Fibroblast of gingiva (primary cell): ENCODE data around the gene IFRD1.

Experiments
- DNase-seq: peaks from one replicate; pipeline ENCODE4 v3.0.0-alpha.2; 2011; ENCODE audit warnings: low read depth

IFRD1 gene, protein sequence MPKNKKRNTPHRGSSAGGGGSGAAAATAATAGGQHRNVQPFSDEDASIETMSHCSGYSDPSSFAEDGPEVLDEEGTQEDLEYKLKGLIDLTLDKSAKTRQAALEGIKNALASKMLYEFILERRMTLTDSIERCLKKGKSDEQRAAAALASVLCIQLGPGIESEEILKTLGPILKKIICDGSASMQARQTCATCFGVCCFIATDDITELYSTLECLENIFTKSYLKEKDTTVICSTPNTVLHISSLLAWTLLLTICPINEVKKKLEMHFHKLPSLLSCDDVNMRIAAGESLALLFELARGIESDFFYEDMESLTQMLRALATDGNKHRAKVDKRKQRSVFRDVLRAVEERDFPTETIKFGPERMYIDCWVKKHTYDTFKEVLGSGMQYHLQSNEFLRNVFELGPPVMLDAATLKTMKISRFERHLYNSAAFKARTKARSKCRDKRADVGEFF

DNA sequence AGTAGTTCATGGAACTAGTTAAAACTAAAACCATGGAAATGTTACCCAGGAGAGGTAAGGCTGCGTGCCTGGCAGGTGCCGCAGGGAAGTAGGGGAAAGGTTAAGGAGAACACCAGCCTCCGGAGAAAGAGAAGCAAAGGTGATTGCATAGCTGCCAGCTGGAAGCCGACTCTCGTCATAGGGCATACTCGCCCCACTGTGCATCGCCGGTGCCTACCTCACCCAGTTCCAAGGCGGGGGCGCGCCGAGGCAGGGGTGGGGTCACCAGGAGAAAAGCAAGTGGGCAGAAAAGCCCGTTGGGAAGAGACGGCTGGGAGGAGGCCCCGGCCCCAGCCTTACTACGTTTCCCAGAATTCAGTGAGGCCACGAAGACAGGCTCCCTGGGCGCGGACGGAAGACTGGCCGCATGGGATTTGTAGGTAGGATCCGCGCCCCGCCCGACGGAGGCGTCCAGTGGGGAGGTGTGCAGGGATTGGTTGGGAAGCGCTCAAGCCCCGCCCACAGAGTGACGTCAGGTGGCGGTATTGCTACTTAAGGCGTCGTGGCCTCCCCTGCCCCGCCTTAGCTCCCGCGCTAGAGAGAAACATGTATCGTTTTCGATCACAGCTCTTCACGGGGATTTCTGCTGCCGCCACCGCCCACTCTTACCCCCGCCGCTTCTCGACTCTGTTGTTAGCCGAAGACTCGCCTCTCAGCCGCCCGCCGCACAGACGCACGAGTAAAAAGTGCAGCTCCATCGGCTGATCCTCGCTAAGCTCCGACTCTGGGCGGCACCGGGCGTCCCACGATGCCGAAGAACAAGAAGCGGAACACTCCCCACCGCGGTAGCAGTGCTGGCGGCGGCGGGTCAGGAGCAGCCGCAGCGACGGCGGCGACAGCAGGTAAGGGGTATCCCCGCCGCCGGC is at the start of gene IFRD1:
Gene IFRD1 (plus strand): TSS at position 559 of the 905 bp plus-strand sequence. CDS start 229 bp downstream, at position 788.
- DNase-seq: peak; percentile 98

- no peak for DNase-seq
These were observed 45.9 kb upstream of the IFRD1 start for GRCh38 chr7:112404321-112404720.

DNA sequence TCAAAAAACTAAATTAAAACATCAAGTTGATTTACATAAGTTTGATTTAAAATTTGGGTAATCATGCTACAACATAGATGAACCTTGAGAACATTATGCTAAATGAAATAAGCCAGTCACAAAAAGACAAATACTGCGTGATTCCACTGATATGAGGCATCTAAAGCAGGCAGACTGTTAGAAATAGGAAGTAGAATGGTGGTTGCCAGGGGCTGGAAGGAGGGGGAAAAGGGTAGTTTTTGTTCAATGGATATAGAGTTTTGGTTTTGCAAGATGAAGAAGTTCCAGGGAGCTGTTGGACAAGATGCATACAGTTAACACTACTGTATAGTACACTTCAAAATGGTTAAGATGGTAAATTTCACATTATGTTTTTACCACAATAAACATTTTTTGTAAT is 45.0 kb upstream of the IFRD1 start:
- DNase-seq: no peak

- peak; percentile 68 for DNase-seq
These were observed 43.0 kb upstream of the IFRD1 start for GRCh38 chr7:112407261-112407660.

DNA sequence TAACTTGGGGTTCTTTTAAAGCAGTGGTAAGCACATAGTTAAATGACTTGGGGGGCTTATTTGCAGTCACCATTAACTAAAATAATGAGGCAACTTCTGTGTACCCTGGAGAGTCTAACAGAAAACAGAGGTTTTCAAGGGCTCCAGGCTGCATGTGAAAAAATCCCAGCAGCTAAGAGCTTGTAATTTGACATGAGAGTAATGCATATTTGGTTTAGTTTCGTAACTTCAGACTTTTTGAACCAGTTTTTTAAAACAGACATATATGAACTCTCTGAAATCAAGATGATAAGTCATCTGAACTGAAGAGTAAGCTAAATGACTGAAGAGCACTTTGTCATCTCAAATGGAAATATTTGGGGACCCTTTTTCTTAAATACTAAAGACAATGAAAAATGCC is 40.2 kb upstream of the IFRD1 start:
- peak; percentile 50 for DNase-seq

GRCh38 chr7:112411186-112411795 is 39.0 kb upstream of the IFRD1 start:
- DNase-seq: peak; percentile 58

DNA sequence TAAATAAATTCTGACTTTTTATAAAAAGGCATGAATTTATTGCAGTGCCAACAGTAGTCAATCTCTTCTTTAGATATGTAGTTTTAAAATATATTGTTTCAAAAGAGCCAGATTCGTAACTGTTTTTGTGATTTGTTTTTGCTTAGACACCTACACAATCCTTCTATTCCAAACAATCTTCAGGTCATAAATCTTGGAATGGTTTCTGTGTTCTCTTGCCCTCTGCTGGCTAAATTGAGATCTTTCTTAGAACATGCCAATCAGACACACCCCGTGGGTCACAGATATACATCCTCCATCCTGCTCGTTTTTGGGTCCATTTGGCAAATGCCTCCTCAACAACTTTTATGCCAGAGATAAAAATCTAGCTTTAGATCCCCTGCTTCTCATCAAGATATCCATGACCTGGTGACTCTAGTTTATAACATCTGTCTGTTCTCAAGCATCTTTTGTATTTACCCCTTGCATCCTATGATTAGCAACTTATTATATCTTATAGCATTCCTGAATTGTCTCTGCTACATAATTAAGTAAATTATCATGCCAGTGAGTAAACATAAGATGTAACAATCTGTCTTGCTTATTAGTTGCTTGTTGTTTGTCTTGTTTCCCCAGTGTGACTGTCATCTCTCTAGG is 35.3 kb upstream of the IFRD1 start:
- peak; percentile 38 for DNase-seq

DNA sequence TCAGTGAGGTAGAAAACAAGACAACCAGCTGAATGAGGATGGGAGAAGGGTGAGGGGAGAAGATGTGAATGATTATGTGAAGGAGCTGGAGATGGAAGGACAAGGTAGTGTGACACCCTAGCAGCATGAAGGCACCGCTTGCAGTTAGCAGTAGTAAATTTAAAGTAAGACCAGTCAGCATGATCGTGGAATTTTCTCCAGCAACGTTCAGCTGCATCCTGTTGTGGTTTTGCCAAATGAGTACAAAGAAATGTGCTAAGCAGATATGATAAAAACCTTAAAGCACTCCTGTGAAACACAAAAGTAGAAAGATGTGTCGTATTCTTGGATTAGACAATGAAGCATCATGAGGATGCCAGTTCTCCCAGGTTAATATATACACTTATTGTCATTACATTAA is 34.1 kb upstream of the IFRD1 start:
- DNase-seq: no peak

DNA sequence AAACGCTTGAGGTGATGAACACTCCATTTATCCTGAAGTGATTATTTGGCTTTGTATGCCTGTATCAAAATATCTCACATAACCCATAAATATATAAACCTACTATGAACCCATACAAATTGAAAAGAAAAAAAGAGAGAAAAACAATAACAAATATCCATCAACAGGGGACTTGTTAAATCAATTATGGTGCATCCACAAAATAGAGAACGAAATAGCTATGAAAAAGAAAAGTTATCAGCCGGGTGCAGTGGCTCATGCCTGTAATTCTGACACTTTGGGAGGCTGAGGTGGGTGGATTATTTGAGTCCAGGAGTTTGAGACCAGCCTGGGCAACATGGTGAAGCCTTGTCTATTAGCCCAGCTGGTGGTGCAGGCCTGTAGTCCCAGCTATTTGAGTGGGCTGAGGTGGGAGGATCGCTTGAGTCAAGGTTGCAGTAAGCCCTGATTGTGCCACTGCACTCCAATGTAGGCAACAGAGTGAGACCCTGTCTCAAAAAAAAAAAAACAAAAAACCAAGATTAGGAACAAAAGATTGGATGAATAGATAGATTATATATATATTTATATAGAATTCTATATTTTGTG is 30.6 kb upstream of the IFRD1 start:
- DNase-seq: no peak

- peak; percentile 72 for DNase-seq
These were observed 29.9 kb upstream of the IFRD1 start for GRCh38 chr7:112420236-112420861.

- no peak for DNase-seq
These were observed 28.4 kb upstream of the IFRD1 start for GRCh38 chr7:112421666-112422486.

DNA sequence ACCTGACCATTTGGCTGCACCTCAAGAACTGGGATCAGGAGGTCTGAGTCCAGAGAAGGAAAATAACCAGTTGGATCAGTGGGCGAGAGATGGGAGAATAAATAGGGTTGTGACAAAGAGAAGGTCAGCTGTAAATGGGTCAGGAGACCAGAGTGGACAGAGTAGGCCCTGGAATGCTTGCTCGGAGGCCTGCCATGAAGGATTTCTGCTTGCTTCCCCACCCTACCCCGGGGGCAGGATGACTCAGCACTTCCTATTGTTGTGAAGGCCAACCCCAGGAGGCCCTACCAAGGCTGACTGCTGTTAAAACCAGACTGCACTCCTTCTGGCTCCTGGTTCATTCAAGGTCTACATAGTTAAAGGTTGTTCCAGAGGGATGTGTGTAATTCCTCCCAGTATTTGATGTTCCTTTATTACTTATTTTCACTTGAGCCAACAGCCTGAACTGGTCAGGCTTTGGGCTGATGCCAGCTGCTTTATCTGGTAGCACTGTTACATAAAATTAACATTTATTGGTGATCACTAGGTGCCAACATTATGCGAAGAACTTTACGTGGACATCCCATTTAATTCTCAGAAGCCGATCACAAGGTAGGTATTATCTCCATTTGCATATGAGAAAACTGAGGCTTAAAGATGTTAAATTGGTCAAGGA is 27.3 kb upstream of the IFRD1 start:
- DNase-seq: peak; percentile 94

GRCh38 chr7:112423987-112424386 is 26.3 kb upstream of the IFRD1 start:
- DNase-seq: no peak

DNA sequence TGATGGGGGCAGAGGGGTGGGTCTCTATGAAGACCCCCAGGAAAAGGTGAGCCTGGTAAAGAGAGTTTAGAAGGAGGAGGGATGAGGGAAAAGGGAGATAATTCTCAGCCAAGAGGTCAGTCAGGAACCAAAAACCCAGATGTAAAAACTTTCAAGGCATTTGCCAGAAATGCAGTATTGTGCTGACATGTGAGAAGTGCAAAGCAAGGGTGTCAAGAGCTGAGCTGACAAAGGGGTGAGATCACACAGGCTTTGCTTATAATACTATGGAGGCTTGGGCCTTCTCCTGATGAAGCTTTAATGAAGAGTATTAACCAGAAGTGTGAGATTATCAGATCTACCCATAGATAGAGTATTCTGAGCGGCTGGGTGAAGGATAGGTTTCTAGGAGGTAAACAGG is 22.3 kb upstream of the IFRD1 start:
- no peak for DNase-seq

DNA sequence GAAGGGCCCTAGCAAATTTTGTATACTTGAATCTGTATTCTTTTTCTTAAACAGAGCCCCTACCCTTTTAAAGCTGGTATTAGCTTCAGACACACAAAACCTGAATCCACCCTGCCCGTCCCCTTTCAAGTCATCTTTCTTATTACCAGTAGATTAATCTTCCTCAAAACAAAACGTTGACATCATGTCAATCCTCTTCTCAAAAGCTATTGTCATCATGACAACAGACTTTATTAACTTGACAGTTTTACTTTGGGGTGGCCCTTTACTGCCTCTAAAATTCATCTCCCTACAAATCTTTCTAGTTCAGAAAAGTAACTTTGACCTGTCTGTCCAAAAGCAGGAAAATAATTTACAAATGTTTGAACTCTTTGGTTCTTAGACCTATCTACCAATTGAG is 21.5 kb upstream of the IFRD1 start:
- no peak for DNase-seq

- no peak for DNase-seq
These were observed 19.6 kb upstream of the IFRD1 start for GRCh38 chr7:112430649-112431048.

- no peak for DNase-seq
These were observed 18.5 kb upstream of the IFRD1 start for GRCh38 chr7:112431803-112432202.

- no peak for DNase-seq
These were observed 17.0 kb upstream of the IFRD1 start for GRCh38 chr7:112433289-112433688.

- no peak for DNase-seq
These were observed 13.2 kb upstream of the IFRD1 start for GRCh38 chr7:112437072-112437471.

DNA sequence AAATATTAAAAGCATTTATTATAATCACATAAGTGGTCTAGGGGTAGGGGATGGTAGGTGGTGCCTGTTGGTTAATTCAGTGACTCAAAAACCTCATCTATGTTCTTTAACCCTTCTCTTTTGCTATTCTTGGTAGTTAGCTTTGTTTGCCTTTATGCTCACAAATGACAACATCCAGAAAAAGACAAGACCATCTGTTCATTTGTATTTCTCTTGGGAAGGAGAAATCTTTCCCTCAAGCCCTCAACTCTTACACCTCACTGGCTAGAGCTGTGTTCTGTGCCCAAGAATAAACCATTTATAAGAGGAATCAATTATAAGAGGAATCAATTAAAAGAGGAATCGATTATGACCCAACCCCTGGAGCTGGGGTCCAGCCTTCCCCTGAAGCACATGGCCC is 10.8 kb upstream of the IFRD1 start:
- no peak for DNase-seq
